Measurements from ENCODE around the gene PARP12. TPM values are rescaled to one million over a fixed set of nuclear protein-coding genes. Genes with fewer than 3 reads are reported as not detected.

The PARP12 gene
- total and polyA plus RNA-seq, 2 experiments from 2014 or later: 5.4 to 11.0 TPM

- no peak overlapping the region for H3K27ac ChIP-seq
- H3K4me3 ChIP-seq: no peak overlapping the region
- 98% methylated on average over 4 of the region's 4 CpGs for WGBS, 2 experiments (ENCODE audit: low coverage in 1 of 2, low lambda C conversion rate in 2 of 2, missing lambda C conversion rate in 2 of 2)
- no peaks in the 10 kb centered on the region for H3K4me1 ChIP-seq (ENCODE audit: insufficient read depth)
- H3K36me3 ChIP-seq (ENCODE audit: low read depth): no peaks in the 10 kb centered on the region
- no peaks in the 10 kb centered on the region for H3K79me2 ChIP-seq (ENCODE audit: insufficient read depth)
- H3K27me3 ChIP-seq (replicated peaks; ENCODE audit: insufficient read depth): no peaks in the 10 kb centered on the region
- no peaks in the 10 kb centered on the region for H3F3A ChIP-seq (ENCODE audit: insufficient read depth)
- H2AFZ ChIP-seq: no peak overlapping the region
- no peak overlapping the region for H3K9ac ChIP-seq
- no peak overlapping the region for H3K4me2 ChIP-seq (ENCODE audit: unreplicated experiment)
- H3K9me3 ChIP-seq (ENCODE audit: low read depth): no peaks in the 10 kb centered on the region
- no peaks in the 10 kb centered on the region for H3K9me2 ChIP-seq (ENCODE audit: insufficient read depth)
- no peaks in the 10 kb centered on the region for H4K20me1 ChIP-seq (ENCODE audit: insufficient read depth)
- in situ Hi-C loops (cut with MboI): no loop called here
- DNase-seq: no peak
- TF ChIP-seq EZH2phosphoT487 (IDR thresholded peaks at IDR 0.05; ENCODE audit: insufficient read depth, low read depth) (no peak), EZH2 (IDR thresholded peaks at IDR 0.05; ENCODE audit: insufficient read depth, poor library complexity, severe bottlenecking) (no peak)
Measured at GRCh38 chr7:140025241-140025640, 37.5 kb downstream of the PARP12 start.

GRCh38 chr7:140024585-140024984, 38.2 kb downstream of the PARP12 start:
- TF ChIP-seq EZH2 (IDR thresholded peaks at IDR 0.05; ENCODE audit: insufficient read depth, poor library complexity, severe bottlenecking) (no peak), EZH2phosphoT487 (IDR thresholded peaks at IDR 0.05; ENCODE audit: insufficient read depth, low read depth) (no peak)
- WGBS, 2 experiments (ENCODE audit: low coverage in 1 of 2, low lambda C conversion rate in 2 of 2, missing lambda C conversion rate in 2 of 2): 92 to 93% methylated on average over 16 to 18 of the region's 18 CpGs
- no peaks in the 10 kb centered on the region for H3K9me3 ChIP-seq (ENCODE audit: low read depth)
- no peak overlapping the region for H3K4me2 ChIP-seq (ENCODE audit: unreplicated experiment)
- no peaks in the 10 kb centered on the region for H3K27me3 ChIP-seq (replicated peaks; ENCODE audit: insufficient read depth)
- H3K36me3 ChIP-seq (ENCODE audit: low read depth): no peaks in the 10 kb centered on the region
- no peaks in the 10 kb centered on the region for H3K9me2 ChIP-seq (ENCODE audit: insufficient read depth)
- no peak overlapping the region for H3K9ac ChIP-seq
- H2AFZ ChIP-seq: no peak overlapping the region
- DNase-seq: no peak
- in situ Hi-C loops (cut with MboI): loop anchor here (25.0 kb wide), 1 partner anchor 537 kb away; the partner anchor contains the start of gene KLRG2
- no peak overlapping the region for H3K4me3 ChIP-seq
- no peak overlapping the region for H3K27ac ChIP-seq
- H3F3A ChIP-seq (ENCODE audit: insufficient read depth): no peaks in the 10 kb centered on the region
- H3K79me2 ChIP-seq (ENCODE audit: insufficient read depth): no peaks in the 10 kb centered on the region
- no peaks in the 10 kb centered on the region for H3K4me1 ChIP-seq (ENCODE audit: insufficient read depth)
- no peaks in the 10 kb centered on the region for H4K20me1 ChIP-seq (ENCODE audit: insufficient read depth)

GRCh38 chr7:140023728-140024127, 39.0 kb downstream of the PARP12 start:
- H3K36me3 ChIP-seq (ENCODE audit: low read depth): no peaks in the 10 kb centered on the region
- H3F3A ChIP-seq (ENCODE audit: insufficient read depth): no peaks in the 10 kb centered on the region
- no peak overlapping the region for H3K27ac ChIP-seq
- no peak overlapping the region for H3K9ac ChIP-seq
- H3K27me3 ChIP-seq (replicated peaks; ENCODE audit: insufficient read depth): no peaks in the 10 kb centered on the region
- DNase-seq: no peak
- no peaks in the 10 kb centered on the region for H3K9me2 ChIP-seq (ENCODE audit: insufficient read depth)
- TF ChIP-seq EZH2phosphoT487 (IDR thresholded peaks at IDR 0.05; ENCODE audit: insufficient read depth, low read depth) (no peak), EZH2 (IDR thresholded peaks at IDR 0.05; ENCODE audit: insufficient read depth, poor library complexity, severe bottlenecking) (no peak)
- H3K4me2 ChIP-seq (ENCODE audit: unreplicated experiment): no peak overlapping the region
- no peaks in the 10 kb centered on the region for H3K4me1 ChIP-seq (ENCODE audit: insufficient read depth)
- WGBS, 2 experiments (ENCODE audit: low coverage in 1 of 2, low lambda C conversion rate in 2 of 2, missing lambda C conversion rate in 2 of 2): 88 to 93% methylated on average over 6 of the region's 6 CpGs
- no peaks in the 10 kb centered on the region for H3K9me3 ChIP-seq (ENCODE audit: low read depth)
- no peak overlapping the region for H3K4me3 ChIP-seq
- in situ Hi-C loops (cut with MboI): loop anchor here (25.0 kb wide), 1 partner anchor 536 kb away; the partner anchor contains the start of gene KLRG2
- no peak overlapping the region for H2AFZ ChIP-seq
- no peaks in the 10 kb centered on the region for H3K79me2 ChIP-seq (ENCODE audit: insufficient read depth)
- H4K20me1 ChIP-seq (ENCODE audit: insufficient read depth): no peaks in the 10 kb centered on the region

GRCh38 chr7:140022582-140023211, 40.1 kb downstream of the PARP12 start:
- no peaks in the 10 kb centered on the region for H3K36me3 ChIP-seq (ENCODE audit: low read depth)
- no peak overlapping the region for H3K4me3 ChIP-seq
- H3F3A ChIP-seq (ENCODE audit: insufficient read depth): no peaks in the 10 kb centered on the region
- no peak overlapping the region for H3K27ac ChIP-seq
- no peaks in the 10 kb centered on the region for H3K9me2 ChIP-seq (ENCODE audit: insufficient read depth)
- H3K9me3 ChIP-seq (ENCODE audit: low read depth): no peaks in the 10 kb centered on the region
- H2AFZ ChIP-seq: no peak overlapping the region
- no peak overlapping the region for H3K4me2 ChIP-seq (ENCODE audit: unreplicated experiment)
- DNase-seq: no peak
- in situ Hi-C loops (cut with MboI): loop anchor here (25.0 kb wide), 1 partner anchor 535 kb away; the partner anchor contains the start of gene KLRG2
- WGBS, 2 experiments (ENCODE audit: low coverage in 1 of 2, low lambda C conversion rate in 2 of 2, missing lambda C conversion rate in 2 of 2): 77 to 80% methylated on average over 7 of the region's 7 CpGs
- no peaks in the 10 kb centered on the region for H4K20me1 ChIP-seq (ENCODE audit: insufficient read depth)
- H3K9ac ChIP-seq: no peak overlapping the region
- no peaks in the 10 kb centered on the region for H3K79me2 ChIP-seq (ENCODE audit: insufficient read depth)
- TF ChIP-seq EZH2phosphoT487 (IDR thresholded peaks at IDR 0.05; ENCODE audit: insufficient read depth, low read depth) (no peak), EZH2 (IDR thresholded peaks at IDR 0.05; ENCODE audit: insufficient read depth, poor library complexity, severe bottlenecking) (no peak)
- H3K4me1 ChIP-seq (ENCODE audit: insufficient read depth): no peaks in the 10 kb centered on the region
- H3K27me3 ChIP-seq (replicated peaks; ENCODE audit: insufficient read depth): no peaks in the 10 kb centered on the region

All from GM23248 (cell line).